ENCODE results near the gene MST1R.

MST1R gene

GRCh38 chr3:49877716-49878115, 26.0 kb downstream of the MST1R start:
- DNase-seq (ENCODE audit: low spot score): no peak

DNA sequence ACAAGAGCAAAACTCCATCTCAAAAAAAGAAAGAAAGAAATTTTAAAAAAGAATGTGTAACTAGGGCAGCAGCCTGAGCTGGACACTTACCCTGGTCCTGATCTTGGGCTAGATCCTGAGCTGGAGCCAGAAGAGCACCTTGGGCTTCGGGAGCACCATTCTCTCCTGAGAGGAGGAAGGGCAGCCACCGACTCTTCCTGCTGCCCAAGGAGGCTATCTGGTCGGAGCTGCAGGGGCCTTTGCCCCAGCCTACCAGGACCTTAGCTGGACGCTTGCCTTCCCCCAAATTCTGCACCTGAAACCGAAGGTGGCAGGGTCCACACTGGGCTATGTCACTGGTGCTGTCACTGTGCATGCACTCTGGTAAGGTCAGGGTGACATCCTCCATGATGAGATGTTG, 27.1 kb downstream of the MST1R start:
- no peak for DNase-seq (ENCODE audit: low spot score)

DNA sequence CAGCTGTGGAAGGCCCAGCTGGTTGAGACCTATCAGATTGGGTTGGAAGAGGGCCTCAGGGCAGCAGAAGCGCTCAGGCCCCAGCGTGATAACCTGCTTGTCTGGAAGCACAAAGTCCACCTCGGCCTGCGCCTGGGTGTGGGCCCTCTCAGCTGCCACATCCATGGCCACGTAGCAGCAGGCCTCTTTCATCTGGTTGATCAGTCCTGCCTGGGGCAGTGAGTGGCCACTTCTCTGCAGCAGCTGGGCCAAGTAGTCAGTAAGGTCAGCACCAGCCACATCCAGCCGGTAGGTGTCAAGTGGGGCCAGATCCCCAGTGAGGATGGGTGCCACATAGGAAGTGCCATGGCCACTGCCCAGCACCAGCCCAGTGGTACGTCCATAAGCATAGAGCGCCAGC, 30.1 kb downstream of the MST1R start:
- DNase-seq (ENCODE audit: low spot score): peak; percentile 66

DNA sequence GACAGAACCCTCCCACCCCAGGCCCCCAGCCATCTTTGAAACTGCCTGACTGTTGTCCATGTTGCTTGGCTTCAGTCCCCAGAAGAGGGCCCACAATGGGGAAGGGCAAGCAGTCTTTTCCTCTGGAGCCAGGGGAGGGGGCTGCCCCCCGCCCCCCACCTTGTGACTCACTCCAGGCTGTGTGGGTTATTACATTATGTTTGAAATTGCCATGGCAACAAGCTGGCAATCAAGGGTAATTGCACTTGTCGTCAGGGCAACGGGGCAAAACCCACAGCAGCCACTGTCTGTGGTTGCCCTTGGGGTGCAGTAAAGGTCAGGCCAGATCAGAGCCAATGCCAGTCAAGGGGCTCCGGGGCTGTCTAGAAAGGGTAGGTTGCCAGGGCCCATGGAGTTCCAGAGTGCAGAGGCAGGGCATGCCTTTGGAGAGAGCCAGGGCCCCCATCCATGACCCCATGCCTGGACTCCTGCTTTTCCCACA, 30.8 kb downstream of the MST1R start:
- DNase-seq (ENCODE audit: low spot score): no peak

DNA sequence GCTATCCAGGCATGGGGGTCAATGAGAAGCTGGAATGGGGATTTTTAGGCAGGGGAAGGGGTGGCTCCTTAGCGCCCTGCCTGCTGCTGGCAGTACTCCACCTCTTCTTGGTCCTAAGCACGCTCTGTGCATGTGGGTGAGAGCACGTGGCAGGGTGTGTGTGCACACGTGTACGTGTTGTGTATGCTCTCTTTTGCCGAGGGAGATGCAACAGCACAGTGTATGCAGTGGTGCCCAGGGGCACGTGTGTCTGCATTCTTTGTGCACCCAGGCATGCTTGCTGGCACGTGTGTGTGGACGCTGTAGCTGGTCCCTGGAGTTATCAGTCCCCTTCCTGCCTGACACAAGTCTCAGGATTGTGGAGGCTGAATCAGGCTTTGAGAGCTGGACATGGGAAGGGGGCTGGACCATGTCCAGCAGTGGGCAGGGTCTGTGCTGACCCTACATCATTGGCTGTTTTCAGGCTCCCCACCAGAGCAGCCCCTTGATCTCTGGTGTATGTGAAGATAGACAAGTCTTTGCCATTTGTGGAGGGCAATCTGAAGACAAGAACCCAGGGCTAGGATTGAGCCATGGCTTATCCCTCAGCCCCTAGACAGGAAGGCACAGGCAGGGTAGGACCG, 32.0 kb downstream of the MST1R start:
- DNase-seq (ENCODE audit: low spot score): no peak

DNA sequence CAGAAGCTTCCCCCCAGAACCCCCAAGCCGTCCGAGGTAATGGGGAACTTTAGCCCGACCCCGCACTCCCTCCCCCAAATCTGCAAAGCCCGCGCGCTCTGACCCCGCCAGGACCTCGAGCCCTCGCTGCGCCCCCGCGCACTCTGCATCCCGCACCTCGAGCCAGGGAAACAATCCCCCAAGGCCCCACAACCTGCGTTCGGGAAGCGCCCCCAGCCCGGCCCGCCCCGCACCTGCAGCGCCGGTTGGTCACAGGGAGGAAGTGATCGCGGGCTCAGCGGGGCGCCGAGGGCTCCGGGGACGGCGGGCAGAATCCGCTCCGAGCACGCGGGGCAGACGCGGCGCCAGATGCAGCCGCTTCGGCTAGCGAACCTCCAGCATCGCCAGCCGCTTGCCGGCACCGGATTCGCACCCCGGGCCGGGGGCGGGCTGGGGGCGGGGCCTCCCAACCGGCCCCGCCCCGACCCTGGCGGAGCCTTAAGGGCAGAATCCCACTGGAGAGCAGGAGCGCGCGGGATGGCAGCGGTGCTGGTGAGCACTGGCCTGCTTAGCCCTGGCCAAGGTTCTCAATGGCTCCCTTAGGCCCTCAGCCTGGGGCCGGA, 34.0 kb downstream of the MST1R start, which contains the start of gene CAMKV:
Gene CAMKV, minus strand, starts transcription at position 382 of the 602 bp plus-strand sequence. CDS start 7,518 bp downstream, outside the sequence.
- peak; percentile 72 for DNase-seq (ENCODE audit: low spot score)

GRCh38 chr3:49868862-49869466, 34.7 kb downstream of the MST1R start:
- DNase-seq (ENCODE audit: low spot score): no peak

GRCh38 chr3:49867871-49868321, 35.8 kb downstream of the MST1R start:
- DNase-seq (ENCODE audit: low spot score): peak; percentile 65

GRCh38 chr3:49867400-49867799, 36.3 kb downstream of the MST1R start:
- no peak for DNase-seq (ENCODE audit: low spot score)

GRCh38 chr3:49865198-49865784, 38.4 kb downstream of the MST1R start:
- no peak for DNase-seq (ENCODE audit: low spot score)

- no peak for DNase-seq (ENCODE audit: low spot score)
These were observed 39.2 kb downstream of the MST1R start for GRCh38 chr3:49864505-49864904.

- DNase-seq (ENCODE audit: low spot score): no peak
These were observed 43.9 kb downstream of the MST1R start for GRCh38 chr3:49859576-49860305.

- peak; percentile 94 for DNase-seq (ENCODE audit: low spot score)
These were observed 47.3 kb downstream of the MST1R start, which contains the start of gene TRAIP for GRCh38 chr3:49856181-49857005. Gene TRAIP (minus strand): TSS chr3:49856564. CDS start chr3:49856453, 111 bp downstream.

DNA sequence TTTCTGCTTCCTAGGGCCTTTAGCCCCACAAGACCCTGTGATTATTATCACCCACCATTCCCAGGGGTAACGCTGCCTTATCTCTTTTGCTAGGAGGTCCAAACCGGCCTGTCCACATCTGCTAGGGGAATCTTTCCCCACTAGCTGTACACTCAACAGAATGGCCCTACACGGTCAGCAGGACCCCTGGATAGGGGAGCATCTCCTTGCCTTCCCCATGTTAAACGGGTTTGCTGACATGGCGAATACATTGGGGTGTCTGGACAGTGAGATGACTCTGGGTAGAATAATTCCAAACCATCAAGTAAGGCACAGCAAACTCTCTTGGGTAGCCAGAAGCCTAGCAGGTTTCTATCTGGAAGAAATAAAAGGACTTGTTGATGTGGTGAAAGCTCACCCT, 48.0 kb downstream of the MST1R start:
- no peak for DNase-seq (ENCODE audit: low spot score)

- no peak for DNase-seq (ENCODE audit: low spot score)
These were observed 58.0 kb downstream of the MST1R start for GRCh38 chr3:49845694-49846093.

- DNase-seq (ENCODE audit: low spot score): no peak
These were observed 59.0 kb downstream of the MST1R start for GRCh38 chr3:49844464-49845183.

DNA sequence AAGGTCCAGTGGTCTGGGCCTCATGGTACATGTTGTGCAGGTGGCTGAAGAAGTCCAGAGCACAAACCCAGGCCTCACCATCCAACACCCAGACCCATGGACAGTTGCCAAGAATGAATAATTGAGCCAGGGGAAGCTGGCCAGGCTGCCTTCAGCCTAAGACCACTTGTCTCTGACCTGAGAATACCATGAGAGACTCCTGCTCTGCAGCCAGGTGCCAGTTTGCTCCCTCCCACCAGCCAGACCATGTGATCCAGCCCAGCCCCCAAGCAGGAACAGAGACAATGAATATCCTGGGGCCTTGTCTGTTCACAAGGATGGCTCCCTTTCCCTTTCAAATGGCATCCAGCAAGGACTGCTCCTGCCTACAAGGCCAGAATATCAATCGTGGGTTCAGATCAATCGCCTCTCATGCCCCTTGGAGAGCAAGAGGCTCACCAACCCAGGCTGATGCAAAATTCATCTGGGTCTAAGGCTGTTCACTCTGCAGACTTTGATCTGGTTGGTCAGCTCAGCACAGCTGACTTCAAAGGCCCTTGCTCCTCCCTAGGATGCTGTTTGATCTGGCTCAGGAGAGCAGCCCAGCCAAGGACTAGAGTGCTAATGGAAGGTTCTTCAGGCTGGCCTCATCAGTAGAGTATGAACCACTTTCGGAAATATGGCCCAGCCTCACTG, 60.7 kb downstream of the MST1R start:
- no peak for DNase-seq (ENCODE audit: low spot score)

GRCh38 chr3:49841806-49842205, 61.9 kb downstream of the MST1R start:
- no peak for DNase-seq (ENCODE audit: low spot score)

DNA sequence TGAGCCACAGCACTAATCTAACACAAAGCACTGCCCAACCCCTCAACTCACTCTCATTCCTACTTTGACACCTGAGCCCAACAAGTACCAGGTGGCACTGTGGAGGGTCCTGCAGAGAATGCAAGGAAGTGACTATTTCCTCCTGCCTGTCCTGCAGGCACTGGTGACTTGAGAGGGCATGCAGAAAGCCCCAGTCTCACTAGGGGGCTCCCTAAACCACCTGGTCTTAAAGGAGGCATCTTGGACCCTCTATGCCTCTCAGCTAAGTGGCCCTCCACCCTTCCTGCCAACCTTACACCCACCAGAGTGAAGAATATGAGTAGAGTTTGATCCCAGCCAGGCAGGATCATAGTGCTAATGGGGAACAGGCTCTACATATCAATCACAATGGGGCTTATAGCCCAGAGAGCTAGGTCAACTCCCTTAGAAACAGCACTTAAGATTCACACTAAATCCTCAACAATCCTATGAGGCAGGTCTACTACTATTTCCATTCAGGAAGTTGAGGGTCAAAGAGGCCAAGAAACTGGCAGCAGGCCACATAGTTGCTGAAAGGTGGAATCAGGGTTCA, 62.5 kb downstream of the MST1R start:
- peak; percentile 28 for DNase-seq (ENCODE audit: low spot score)

DNA sequence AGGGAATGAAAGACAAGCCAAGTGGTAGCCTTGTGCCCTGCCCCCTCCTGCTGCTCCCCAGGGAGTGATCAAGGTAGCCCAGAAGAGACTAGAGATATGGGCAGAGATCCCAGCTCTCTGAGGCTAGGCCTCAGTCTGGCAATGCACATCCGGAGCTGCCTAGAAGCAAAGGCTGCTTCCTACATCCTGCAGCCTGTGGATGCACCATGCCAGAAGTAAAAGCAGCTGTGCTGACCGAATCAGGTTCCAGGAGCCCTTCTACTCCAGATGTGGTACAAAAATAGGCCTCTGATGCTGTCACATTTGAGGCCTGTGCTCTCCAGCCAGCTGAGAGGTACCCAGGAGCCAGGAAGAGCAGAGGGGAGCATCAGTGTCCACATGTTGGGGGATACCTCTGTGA, 63.3 kb downstream of the MST1R start:
- DNase-seq (ENCODE audit: low spot score): no peak

Data from HuH-7 (cell line).